ENCODE data around the gene GALNT13.

GALNT13 gene

DNA sequence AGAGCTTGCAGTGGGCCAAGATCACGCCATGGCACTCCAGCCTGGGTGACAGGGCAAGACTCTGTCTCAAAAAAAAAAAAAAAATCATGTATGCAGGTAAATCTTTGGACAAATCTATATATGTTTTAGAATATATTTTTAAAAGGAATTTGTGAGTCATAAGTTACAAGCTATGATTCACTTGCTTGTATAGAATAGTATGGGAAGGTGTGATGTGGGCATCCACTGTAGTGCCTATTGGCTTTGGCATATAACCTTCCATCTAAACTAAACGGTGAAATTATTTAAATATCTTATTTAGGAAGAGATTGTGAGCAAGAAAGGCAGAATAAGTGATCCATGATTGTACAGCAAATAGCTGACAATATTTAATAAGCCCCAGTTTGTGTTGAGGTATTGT, 261.1 kb downstream of the GALNT13 start:
- H3K36me3 Mint-ChIP-seq: no peaks in the 10 kb centered on the region
- H3K4me3 Mint-ChIP-seq: no peak overlapping the region
- H3K9me3 Mint-ChIP-seq (ENCODE audit: low read depth): no peaks in the 10 kb centered on the region
- H3K4me1 Mint-ChIP-seq (ENCODE audit: low read depth): no peaks in the 10 kb centered on the region
- H3K27ac Mint-ChIP-seq: no peak overlapping the region
- no peaks in the 10 kb centered on the region for H3K27me3 Mint-ChIP-seq

DNA sequence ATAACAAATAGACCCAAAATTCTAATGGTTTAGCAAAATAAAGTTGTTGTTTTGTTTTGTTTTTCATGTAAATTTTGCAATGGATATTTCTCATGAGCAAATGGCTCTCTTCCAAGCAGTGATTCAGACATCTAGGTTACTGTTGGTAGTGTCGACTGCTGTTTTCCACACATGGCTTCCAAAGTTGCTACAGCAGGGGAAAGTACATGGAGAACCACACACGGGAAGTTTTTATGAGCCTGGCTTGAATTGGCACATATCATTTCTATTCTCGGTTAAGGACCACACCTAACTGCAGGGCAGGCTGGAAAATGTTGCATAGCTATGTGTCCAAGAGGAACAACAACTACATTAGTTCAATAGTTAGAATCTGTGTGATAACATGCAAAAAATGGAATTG, 262.1 kb downstream of the GALNT13 start:
- Mint-ChIP-seq H3K4me1 (ENCODE audit: low read depth) (no peaks in the 10 kb centered on the region), H3K27ac (no peak overlapping the region), H3K36me3 (no peaks in the 10 kb centered on the region), H3K27me3 (no peaks in the 10 kb centered on the region), H3K4me3 (no peak overlapping the region), H3K9me3 (ENCODE audit: low read depth) (no peaks in the 10 kb centered on the region)

DNA sequence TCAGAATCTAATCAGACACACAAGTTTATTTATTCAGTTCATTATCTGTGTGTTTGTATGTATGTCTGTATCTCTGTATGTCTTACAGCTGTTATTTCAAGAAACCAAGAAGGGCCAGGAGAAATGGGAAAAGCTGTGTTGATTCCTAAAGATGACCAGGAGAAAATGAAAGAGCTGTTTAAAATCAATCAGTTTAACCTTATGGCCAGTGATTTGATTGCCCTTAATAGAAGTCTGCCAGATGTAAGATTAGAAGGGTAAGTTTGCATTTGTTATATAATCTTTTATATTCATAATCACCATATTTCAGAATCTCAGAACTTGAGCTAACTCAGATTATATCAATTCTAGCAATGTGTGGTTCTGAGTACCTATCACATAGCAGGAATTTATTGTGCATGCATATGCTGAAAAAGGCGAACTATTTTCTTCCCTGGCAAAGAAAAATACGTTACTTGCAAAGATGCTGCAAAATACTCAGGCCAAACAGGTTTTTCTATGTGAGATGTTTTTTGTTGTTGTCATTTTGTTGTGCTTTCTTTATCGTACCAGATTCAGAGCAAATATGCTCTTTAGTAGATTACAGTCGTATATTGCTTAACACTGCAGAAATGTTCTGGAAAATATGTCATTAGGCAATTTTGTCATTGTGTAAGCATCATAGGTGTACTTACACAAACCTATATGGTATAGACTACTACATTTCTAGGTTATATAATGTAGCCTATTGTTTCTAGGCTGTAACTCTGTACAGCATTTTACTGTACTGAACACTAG, 268.7 kb downstream of the GALNT13 start:
- H3K27ac Mint-ChIP-seq: no peak overlapping the region
- H3K9me3 Mint-ChIP-seq (ENCODE audit: low read depth): no peaks in the 10 kb centered on the region
- H3K27me3 Mint-ChIP-seq: no peaks in the 10 kb centered on the region
- no peak overlapping the region for H3K4me3 Mint-ChIP-seq
- H3K4me1 Mint-ChIP-seq (ENCODE audit: low read depth): no peaks in the 10 kb centered on the region
- no peaks in the 10 kb centered on the region for H3K36me3 Mint-ChIP-seq

DNA sequence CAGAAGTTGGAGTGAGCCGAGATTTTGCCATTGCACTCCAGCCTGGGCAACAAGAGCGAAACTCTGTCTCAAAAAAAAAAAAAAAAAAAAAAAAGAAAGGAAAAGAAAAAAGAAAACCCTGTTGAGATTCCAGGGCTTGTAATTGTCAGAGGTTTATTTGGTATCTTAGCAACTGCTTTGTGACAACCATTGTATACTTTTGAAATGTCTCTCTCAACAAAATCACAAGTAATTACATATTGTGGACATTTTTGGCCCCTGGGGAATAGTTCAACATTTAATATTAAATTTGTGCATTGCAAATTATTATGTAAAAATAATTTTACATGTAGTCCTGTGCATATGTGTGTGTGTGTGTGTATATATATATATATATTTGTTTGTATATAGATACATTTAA, 270.8 kb downstream of the GALNT13 start:
- no peak overlapping the region for H3K4me3 Mint-ChIP-seq
- no peaks in the 10 kb centered on the region for H3K4me1 Mint-ChIP-seq (ENCODE audit: low read depth)
- no peak overlapping the region for H3K27ac Mint-ChIP-seq
- H3K36me3 Mint-ChIP-seq: no peaks in the 10 kb centered on the region
- no peaks in the 10 kb centered on the region for H3K9me3 Mint-ChIP-seq (ENCODE audit: low read depth)
- no peaks in the 10 kb centered on the region for H3K27me3 Mint-ChIP-seq

DNA sequence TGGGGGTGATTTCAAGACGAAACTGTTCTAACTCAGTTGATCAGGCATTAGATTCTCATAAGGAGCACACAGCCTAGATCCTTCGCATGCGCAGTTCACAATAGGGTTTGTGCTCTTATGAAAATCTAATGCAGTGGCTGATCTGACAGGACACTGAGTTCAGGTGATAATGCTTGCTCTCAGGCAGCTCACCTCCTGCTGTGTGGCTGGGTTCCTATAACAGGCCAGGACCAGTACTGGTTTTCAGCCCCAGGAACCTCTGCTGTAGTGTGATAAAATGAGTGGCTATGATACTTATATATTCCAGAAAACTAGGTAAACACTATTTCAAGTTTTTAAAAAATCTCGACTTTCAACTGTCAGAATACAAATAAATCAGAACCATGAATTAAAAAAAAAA, 271.4 kb downstream of the GALNT13 start:
- Mint-ChIP-seq H3K9me3 (ENCODE audit: low read depth) (no peaks in the 10 kb centered on the region), H3K36me3 (no peaks in the 10 kb centered on the region), H3K27me3 (no peaks in the 10 kb centered on the region), H3K27ac (no peak overlapping the region), H3K4me1 (ENCODE audit: low read depth) (no peaks in the 10 kb centered on the region), H3K4me3 (no peak overlapping the region)

DNA sequence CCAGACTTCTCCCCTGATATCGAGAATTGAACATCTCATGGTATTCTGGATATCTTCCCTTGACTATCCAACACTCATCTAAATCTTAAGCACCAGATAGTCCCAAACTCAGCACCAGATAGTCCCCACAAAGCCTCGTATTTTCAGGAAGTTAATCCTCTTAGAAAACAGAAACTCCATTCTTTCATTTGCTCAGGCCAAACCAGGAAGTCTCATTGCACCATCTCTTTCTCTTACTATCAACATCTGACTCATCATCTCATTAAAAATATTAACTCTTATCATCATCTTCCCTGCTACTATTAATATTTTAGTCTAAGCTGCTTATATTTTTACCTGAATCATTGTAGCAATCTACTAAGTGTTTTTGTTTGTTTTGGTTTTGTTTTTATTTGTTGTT, 286.4 kb downstream of the GALNT13 start:
- Mint-ChIP-seq H3K27me3 (no peaks in the 10 kb centered on the region), H3K4me3 (no peak overlapping the region), H3K9me3 (ENCODE audit: low read depth) (no peaks in the 10 kb centered on the region), H3K4me1 (ENCODE audit: low read depth) (no peaks in the 10 kb centered on the region), H3K27ac (no peak overlapping the region), H3K36me3 (no peaks in the 10 kb centered on the region)

DNA sequence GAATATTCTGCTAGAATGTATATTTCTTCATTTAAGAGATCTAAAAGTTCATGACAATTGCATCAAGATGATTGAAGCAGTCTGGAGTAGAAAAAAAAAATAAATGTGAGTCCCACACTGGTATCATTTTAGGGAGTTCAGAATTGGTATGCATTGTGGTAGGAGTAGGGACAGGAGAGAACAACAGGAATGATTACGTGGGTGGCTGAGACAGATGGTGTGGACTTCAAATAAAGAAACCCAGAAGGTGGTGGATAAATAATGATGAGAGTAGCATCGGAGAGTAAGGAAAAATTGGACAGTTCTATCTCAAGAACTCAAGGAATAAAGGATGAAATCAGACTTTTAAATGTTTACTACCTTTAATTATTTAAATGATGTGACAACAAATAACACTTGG, 289.6 kb downstream of the GALNT13 start:
- Mint-ChIP-seq H3K9me3 (ENCODE audit: low read depth) (peaks cover 4% of the 10 kb centered on the region), H3K36me3 (no peaks in the 10 kb centered on the region)

DNA sequence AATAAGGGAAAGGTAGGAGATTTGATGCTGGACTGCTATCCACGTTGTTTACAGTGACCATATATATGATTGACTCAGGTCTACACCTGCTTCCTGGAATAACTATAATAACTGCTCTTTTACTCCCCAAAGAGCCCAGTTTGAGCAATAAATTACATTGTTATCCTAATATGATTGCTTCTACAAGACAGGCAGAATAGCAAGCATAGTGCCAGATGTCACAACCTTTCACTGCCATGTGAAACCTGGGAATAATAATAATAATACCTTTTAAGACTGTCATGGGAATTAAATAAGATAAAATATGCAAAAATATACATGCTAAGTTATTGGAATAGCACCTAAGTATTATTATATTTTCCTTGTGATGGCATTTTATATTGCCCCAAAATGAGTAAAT, 298.7 kb downstream of the GALNT13 start:
- no peak overlapping the region for H3K4me3 Mint-ChIP-seq
- no peaks in the 10 kb centered on the region for H3K4me1 Mint-ChIP-seq (ENCODE audit: low read depth)
- no peaks in the 10 kb centered on the region for H3K27me3 Mint-ChIP-seq
- no peak overlapping the region for H3K27ac Mint-ChIP-seq
- no peaks in the 10 kb centered on the region for H3K36me3 Mint-ChIP-seq
- H3K9me3 Mint-ChIP-seq (ENCODE audit: low read depth): peaks cover 17% of the 10 kb centered on the region

More for the DNA sequence above, 289.6 kb downstream of the GALNT13 start:
- Mint-ChIP-seq H3K4me1 (ENCODE audit: low read depth) (no peaks in the 10 kb centered on the region), H3K27ac (no peak overlapping the region), H3K4me3 (no peak overlapping the region), H3K27me3 (no peaks in the 10 kb centered on the region)

DNA sequence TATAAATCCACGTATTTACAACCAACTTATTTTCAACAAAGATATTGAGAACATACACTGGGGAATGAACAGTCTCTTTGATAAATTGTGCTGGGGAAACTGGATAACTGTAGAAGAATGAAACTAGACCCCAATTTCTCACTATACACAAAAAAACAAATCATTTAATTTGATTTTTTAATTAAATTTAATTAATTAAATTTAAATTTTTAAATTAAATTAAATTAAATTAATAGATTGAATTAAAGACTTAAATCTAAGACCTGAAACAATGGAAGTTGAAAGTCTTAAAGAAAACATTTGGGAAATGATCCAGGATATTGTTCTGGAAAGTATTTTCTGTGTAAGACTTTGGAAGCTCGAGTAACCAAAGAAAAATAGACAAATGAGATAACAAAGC, 301.4 kb downstream of the GALNT13 start:
- Mint-ChIP-seq H3K36me3 (no peaks in the 10 kb centered on the region), H3K27ac (no peak overlapping the region), H3K4me1 (ENCODE audit: low read depth) (no peaks in the 10 kb centered on the region), H3K27me3 (no peaks in the 10 kb centered on the region), H3K4me3 (no peak overlapping the region), H3K9me3 (ENCODE audit: low read depth) (peaks cover 3% of the 10 kb centered on the region)

DNA sequence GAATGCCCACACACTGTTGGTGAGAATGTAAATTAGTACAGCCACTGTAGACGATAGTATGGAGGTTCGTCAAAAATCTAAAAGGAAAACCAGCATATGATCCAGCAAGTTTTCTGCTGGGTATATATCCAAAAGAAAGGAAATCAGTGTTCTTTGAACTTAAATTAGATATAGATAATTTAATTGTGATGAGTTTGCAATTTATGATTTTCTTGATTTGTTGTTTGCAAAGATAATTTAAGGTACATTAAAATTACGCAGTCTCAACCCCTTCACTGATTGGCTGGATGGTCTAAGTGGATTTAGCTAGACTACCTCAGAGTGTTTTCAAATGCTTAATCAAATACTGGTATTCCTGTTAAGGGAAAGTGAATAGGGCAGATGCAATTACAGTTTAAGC, 302.2 kb downstream of the GALNT13 start:
- H3K4me1 Mint-ChIP-seq (ENCODE audit: low read depth): no peaks in the 10 kb centered on the region
- H3K36me3 Mint-ChIP-seq: no peaks in the 10 kb centered on the region
- H3K27ac Mint-ChIP-seq: no peak overlapping the region
- no peaks in the 10 kb centered on the region for H3K27me3 Mint-ChIP-seq
- no peak overlapping the region for H3K4me3 Mint-ChIP-seq
- H3K9me3 Mint-ChIP-seq (ENCODE audit: low read depth): peaks cover 3% of the 10 kb centered on the region

DNA sequence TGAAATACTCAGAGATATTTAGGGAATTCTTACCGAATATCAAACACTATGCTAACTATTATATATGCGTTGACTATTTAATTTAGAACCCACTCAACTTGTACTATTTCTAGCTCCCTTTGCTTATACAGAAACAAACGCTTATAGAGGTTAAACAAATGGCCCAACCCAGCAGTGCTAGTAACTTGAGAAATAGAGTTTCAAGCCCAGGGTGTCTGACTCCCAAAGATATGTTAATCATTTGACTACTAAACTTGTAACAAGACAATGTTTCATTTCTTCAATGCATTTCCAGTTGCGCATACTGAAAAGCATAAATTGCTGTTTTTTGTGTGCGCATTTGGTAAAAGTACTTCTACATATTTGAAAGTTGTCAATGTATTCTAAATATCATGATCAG, 310.3 kb downstream of the GALNT13 start:
- Mint-ChIP-seq H3K9me3 (ENCODE audit: low read depth) (peaks cover 7% of the 10 kb centered on the region), H3K27ac (no peak overlapping the region), H3K4me1 (ENCODE audit: low read depth) (no peaks in the 10 kb centered on the region), H3K27me3 (no peaks in the 10 kb centered on the region), H3K36me3 (no peaks in the 10 kb centered on the region), H3K4me3 (no peak overlapping the region)

DNA sequence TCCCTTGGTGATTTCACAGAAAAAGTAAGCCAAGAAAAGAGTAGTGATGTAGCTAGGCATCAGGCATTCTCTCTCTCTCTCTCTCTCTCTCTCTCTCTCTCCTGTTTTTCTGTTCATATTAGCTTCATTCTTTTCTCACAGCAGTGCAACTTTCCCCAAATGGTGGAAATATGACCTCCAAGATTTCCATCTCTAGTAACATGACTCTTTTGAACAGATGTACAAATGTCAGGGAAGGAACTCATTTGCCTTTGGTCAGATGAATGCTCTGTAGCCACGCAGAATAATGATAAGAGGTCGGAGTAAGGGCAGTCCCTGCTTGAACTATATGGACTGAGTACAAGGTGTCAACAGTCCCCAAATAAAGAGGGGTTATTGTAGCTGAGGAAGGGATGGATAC, 316.2 kb downstream of the GALNT13 start:
- Mint-ChIP-seq H3K27ac (no peak overlapping the region), H3K4me3 (no peak overlapping the region), H3K36me3 (no peaks in the 10 kb centered on the region), H3K4me1 (ENCODE audit: low read depth) (no peaks in the 10 kb centered on the region), H3K27me3 (no peaks in the 10 kb centered on the region), H3K9me3 (ENCODE audit: low read depth) (peaks cover 7% of the 10 kb centered on the region)

DNA sequence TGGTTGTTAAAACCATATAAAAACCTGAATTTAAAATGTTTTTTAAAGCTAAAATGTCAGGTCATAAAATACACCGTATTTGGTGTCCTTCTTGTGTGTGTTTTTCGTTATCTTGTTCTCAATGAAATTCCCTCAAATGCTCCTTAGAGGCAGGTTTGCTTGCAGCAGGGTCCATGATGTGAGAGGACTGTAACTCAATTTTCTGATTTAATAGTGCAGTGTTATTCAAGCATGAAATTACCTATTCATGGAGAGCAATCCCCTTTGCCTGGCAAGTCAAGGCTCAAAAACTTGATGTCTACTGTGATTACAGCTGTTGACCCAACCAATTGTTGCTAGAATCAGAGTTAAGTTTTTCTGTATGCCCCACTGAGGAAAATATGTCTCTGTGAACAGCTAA, 318.2 kb downstream of the GALNT13 start:
- Mint-ChIP-seq H3K9me3 (ENCODE audit: low read depth) (peaks cover under 1% of the 10 kb centered on the region), H3K27ac (no peak overlapping the region), H3K27me3 (no peaks in the 10 kb centered on the region), H3K36me3 (no peaks in the 10 kb centered on the region), H3K4me1 (ENCODE audit: low read depth) (no peaks in the 10 kb centered on the region), H3K4me3 (no peak overlapping the region)

DNA sequence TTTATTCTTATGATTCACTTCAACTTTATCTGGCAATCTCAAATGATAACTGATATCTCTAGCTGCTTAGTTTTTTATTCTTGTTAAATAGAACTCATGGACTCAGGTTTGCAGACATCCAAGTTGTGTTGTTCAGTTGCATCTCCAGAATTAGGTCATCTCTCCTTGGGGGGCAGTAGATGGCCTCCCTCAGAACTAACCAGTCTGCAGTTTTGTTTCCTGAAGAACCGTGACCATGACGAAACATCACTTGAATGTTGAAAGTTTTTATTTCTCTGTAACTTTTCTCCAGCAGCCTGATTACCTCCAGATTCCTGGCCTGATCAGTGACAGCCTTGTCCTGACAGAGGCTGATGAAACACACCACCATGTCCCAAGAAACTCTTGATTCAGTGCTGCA, 321.5 kb downstream of the GALNT13 start:
- Mint-ChIP-seq H3K36me3 (no peaks in the 10 kb centered on the region), H3K27me3 (no peaks in the 10 kb centered on the region), H3K4me3 (no peak overlapping the region), H3K9me3 (ENCODE audit: low read depth) (no peaks in the 10 kb centered on the region), H3K4me1 (ENCODE audit: low read depth) (no peaks in the 10 kb centered on the region), H3K27ac (no peak overlapping the region)

DNA sequence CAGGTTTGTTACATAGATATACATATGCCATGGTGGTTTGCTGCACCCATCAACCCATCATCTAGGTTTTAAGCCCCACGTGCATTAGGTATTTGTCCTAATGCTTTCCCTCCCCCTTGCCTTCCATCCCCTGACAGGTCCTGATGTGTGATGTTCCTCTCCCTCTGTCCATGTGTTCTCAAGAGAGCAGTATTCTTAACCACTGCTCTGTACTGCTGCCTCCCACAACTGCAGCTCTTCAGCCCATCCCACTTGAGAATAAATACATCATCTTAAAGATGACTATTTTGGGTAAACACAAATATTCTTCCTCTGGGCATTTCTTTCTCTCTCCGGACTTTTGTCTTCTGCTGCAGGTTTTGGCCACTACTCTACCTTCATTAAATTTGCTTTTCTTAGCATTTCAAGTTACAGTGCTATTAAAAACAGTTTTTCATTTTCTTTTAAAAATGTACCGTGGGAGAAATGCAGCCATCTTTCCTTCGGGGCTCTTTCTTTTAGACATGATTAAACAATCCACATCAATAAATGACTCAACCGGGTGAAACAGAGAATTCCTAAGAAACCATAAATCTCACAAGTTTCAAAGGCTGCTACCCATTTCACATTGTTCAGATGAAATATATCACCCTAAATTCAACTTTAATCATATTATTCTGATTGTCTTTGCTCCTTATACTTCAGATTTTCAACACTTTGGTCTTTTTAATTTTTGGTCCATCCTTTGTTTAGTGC, 323.4 kb downstream of the GALNT13 start:
- H3K36me3 Mint-ChIP-seq: no peaks in the 10 kb centered on the region
- no peak overlapping the region for H3K27ac Mint-ChIP-seq
- H3K9me3 Mint-ChIP-seq (ENCODE audit: low read depth): no peaks in the 10 kb centered on the region
- no peaks in the 10 kb centered on the region for H3K4me1 Mint-ChIP-seq (ENCODE audit: low read depth)
- H3K27me3 Mint-ChIP-seq: no peaks in the 10 kb centered on the region
- H3K4me3 Mint-ChIP-seq: no peak overlapping the region
